GM18861 (cell line): ENCODE results near the gene S100A2.
"Not testable (repeated sequence)": the region's sequence is repeated elsewhere in the genome, so short reads cannot be mapped to it uniquely, and the experiment has no call there.

ENCODE experiments used
- ATAC-seq: cut with Tn5 transposase; IDR thresholded peaks from one replicate; pipeline ENCODE4 v1.9.1; 2021; ENCODE audit not compliant: unreplicated experiment

S100A2 gene

DNA sequence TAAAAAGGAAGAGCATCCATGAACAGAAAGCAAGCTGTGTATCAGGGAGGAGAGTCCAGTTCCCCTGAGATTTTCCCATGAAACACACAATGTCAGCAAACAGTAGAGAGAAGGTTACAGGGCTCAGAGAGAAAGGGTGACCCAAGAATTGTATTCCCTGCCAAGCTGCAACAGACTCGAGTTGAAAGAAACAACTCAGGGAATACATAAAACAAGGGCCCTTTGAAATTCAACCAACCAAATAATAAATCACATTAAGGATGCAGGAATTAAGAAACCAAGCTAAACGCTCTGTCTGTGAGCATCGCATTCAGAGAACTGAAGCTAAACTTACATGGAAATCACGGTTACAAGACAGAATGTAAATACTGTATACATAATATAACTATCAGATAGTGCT is 27.1 kb upstream of the S100A2 start:
- ATAC-seq = no peak

DNA sequence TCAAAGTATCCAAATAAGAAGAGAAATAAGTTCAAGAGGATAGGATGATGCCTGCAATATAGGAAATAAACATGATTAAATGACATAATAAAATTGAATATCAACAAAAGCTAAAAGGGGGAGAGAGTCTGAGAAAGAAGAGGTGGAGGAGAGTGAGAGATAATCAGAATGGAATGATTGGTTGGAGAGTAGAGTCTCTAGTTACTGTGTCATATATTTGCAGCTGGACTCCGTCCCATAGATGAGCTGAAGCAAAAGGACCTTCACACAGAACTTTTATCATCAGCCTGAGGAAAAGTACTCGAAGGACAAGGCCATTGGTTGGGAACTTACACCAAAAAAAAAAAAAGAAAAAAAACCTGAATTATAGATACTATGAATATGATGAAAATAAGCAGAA is 22.8 kb upstream of the S100A2 start:
- ATAC-seq = no peak

DNA sequence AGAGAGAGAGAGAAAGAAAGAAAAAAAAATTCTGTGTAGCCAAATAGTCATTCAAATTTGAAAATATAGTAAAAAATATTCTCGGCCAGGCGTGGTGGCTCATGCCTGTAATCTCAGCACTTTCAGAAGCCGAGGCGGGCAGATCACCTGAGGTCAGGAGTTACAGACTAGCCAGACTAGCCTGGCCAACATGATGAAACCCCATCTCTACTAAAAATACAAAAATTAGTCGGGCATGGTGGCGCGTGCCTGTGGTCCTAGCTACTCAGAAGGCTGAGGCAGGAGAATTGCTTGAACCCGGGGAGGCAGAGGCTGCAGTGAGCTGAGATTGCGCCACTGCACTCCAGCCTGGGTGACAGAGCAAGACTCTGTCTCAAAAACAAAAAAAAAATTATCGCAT is 22.4 kb upstream of the S100A2 start:
- not testable (repeated sequence) for ATAC-seq

DNA sequence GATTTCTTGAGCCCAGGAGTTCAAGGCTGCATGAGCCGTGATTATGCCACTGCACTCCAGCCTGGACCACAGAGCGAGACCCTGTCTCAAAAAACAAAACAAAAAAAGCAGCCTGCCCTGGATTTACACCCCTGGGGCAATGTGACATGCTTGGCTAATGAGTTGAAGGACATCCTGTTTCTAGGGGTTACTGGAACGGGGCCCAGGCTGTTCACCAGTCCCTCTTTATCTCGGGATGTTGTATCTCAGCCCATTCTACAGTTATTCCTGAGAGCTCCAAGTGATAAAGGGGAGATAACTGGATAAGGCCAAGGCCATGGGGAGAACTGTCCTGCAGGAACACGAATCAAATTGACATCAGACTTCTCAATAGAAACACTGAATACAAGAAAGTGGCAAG is 21.7 kb upstream of the S100A2 start:
- ATAC-seq = no peak

DNA sequence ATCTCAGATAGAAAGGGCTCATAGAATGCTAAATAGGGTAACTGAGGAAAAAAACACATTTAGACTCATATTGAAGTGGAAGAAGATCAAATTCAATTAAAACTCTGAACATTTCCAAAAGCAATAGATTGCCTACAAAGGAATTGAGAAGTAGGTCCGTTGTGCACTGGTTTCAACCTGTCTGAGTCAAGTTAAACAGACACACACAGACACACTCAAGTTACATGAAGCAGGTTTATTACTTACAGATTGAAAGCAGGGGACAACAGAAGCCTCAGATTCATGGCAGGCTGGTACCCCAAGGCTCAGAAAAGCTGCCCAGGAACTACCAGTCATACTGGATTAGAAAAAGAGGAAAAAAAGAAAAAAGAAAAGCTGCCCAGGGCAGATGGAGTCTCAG is 20.7 kb upstream of the S100A2 start:
- no peak for ATAC-seq

DNA sequence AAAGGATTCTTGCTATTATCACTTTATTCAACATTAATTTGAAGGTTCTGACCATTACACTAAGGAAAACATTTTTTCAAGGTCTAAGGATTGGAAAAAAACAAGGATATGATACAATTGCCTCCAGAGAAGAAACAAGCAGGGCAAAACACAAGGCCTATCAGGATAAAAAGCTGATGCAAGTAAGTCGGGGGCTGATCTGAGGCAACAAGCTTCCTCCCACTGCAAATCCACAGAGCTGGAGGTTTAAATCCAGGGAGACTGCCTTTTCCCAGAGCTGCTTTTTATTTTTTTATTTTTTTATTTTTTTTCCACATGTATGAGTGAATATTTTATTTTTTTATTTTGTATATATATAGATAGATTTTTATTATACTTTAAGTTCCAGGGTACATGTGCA is 19.4 kb upstream of the S100A2 start:
- ATAC-seq = no peak

DNA sequence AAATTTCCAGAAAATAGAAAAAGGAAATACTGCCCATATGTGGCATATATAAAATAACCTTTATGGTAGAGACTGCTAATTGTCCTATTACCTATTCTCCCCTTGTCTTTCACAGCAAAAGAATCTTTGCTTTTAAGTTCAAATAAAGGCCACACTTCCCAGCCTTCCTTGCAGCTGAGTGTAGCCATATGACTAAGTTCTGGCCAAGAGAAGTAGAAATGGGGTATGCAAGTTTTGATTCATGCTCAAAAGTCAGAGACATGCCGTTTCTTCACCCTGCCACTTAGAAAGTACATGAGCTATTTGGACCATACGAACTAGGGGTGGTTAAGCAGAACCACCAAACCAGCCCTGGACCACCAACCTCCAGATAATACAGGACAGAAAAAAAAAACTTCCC is 18.3 kb upstream of the S100A2 start:
- ATAC-seq = no peak

DNA sequence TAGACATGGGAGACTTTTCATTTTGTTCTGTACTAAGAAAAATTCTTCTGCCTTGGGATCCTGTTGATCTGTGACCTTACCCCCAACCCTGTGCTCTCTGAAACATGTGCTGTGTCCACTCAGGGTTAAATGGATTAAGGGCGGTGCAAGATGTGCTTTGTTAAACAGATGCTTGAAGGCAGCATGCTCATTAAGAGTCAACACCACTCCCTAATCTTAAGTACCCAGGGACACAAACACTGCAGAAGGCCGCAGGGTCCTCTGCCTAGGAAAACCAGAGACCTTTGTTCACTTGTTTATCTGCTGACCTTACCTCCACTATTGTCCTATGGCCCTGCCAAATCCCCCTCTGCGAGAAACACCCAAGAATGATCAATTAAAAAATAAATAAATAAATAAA is 17.9 kb upstream of the S100A2 start:
- ATAC-seq = not testable (repeated sequence)

DNA sequence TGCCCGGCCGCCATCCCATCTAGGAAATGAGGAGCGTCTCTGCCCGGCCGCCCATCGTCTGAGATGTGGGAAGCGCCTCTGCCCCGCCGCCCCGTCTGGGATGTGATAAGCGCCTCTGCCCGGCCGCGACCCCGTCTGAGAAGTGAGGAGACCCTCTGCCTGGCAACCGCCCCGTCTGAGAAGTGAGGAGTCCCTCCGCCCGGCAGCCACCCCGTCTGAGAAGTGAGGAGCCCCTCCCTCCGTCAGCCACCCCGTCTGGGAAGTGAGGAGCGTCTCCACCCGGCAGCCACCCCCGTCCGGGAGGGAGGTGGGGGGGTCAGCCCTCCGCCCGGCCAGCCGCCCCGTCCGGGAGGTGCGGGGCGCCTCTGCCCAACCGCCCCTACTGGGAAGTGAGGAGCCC is 17.2 kb upstream of the S100A2 start:
- ATAC-seq = not testable (repeated sequence)

DNA sequence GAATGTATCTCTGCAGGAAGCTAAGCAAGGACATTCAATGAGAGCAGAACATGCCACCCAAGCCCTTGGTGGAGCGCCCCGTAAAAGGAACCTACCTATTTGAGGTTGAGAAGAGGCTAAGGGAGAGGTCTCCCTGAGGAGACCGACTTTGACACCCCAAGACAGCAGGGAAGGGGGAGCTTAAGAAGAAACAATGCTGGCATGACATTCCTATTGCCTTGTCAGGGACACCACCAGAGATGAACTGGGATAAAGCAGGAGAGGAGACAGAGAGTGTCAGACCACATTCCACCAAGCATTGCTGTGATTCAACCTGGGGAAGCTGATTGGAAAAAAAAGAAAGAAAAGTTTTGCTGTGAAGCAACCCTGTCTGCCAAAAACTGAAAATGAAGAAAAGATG is 13.3 kb upstream of the S100A2 start:
- no peak for ATAC-seq

DNA sequence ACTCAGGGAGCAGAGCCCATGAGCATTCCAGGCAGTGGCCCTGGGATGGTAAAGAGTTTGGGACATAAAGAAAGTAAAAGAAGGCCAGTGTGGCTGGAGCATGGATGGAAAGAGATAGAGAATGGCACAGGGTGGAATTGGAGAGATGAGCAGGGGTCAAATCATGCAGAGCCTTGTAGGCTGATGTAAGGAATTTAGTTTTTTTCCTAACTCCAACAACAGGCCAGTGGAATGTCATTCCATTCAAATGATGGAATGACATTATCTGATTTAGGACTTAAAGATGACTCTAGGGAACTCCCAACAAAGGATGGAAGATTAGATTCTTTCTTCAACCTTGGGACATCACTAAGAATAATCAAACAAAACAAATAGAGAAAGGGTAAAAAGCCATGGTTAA is 12.8 kb upstream of the S100A2 start:
- ATAC-seq = no peak

DNA sequence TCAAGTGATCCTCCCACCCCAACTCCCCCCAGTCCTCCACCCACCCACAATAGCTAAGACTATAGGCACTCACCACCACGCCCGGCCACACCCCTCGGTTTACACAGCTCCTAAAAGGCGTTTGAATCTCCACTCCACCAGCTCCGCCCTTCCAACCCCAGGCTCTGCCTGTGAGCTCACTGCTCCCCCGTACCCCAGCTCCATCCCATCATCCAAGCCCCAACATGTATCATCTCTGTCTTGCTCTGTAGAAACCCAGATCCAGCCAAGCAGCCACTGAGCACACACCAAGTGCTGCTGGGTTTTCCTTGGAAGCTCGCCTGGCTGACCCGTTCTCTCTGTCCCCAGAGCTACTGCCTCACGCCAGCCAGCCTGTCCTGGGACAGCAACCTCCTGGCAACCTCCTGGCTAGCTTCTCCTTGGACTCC is 12.0 kb upstream of the S100A2 start:
- no peak for ATAC-seq

DNA sequence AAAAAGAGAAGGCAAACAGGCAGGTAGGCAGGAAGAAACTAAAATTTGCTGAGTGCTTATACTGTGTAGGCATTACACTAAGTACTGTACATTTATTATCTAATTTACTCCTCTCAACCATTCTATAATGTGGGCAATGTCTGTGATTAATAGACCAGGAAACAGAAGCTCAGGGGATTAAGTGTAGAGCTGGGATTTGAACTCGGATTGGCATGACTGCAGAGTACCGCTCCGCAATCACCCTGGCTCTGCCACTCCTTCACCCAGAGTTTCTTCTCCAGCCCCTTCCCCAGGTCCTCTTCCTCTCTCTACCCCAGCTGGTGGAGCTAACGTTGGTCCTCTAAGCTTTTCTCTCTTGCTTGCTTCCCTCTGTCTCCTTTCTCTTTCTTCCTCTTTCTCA is 11.5 kb upstream of the S100A2 start:
- ATAC-seq = no peak

DNA sequence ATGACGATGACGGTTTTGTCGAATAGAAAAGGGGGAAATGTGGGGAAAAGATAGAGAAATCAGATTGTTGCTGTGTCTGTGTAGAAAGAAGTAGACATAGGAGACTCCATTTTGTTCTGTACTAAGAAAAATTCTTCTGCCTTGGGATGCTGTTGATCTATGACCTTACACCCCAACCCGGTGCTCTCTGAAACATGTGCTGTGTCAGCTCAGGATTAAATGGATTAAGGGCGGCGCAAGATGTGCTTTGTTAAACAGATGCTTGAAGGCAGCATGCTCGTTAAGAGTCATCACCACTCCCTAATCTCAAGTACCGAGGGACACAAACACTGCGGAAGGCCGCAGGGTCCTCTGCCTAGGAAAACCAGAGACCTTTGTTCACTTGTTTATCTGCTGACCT is 9.9 kb upstream of the S100A2 start:
- not testable (repeated sequence) for ATAC-seq

DNA sequence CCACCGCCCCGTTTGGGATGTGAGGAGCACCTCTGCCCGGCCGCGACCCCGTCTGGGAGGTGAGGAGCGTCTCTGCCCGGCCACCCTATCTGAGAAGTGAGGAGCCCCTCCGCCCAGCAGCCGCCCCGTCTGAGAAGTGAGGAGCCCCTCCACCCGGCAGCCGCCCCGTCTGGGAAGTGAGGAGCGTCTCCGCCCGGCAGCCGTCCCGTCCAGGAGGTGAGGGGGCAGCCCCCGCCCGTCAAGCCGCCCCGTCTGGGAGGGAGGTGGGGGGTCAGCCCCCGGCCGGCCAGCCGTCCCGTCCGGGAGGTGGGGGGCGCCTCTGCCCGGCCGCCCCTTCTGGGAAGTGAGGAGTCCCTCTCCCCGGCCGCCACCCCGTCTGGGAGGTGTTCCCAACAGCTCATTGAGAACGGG is 9.4 kb upstream of the S100A2 start:
- ATAC-seq = not testable (repeated sequence)

DNA sequence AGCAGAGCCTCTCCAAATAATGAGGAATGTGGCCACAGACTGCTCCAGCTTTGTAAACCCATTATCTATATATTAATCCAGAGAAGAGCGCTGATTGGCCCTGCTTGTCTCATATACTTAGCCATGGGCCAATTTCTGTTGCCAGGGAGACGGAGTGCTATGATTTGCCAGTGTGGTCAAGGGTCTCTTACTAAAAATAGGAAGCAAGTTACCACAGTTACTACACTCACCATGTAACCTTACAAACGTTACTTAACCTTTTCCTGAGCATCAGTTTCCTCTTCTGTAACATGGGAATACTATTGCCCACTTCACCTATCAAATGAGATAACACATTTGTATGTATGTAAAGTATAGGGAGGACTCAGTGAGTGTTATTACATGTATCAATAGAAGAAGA is 7.7 kb upstream of the S100A2 start:
- ATAC-seq = no peak

DNA sequence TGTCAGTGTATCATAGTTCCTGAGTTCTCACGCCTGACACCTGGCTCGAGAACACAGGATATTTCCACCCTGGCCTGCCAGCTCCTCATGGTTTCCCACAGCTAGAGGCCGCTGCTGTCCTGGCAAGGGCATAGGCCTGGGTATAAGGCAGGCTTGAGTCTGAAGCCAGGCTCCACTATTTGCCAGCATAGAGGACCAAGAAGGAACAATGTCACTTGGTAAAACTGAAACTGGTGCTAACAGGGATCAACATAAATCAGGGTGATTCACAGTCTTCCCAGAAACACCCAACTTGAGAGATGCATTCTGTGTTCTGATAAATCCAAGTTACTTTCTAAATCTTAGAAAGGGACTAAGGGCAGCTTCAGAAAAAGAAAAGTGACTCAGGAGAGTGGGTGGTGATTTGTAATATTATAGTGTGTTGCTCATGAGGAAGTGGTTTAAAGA is 6.9 kb upstream of the S100A2 start:
- ATAC-seq = peak; percentile 64

DNA sequence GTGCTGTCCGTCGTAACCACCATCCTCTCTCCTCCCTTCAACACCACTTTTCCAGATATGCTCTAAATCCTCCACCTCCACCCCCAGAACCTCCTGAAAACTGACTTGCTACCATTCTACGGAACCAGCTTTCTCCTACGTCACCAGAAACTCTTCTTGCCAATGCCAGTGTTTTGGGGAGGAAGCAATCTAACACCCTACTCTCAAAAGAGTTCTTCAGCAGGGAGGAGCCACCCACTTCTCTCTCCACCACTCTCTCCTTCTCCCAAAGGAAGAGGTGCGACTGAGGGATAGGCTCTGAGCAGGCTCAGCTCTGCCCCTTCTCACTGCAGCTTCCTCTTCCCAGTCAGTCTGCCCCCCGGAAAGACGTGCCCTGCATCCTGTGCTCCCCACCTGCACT is 6.1 kb upstream of the S100A2 start:
- ATAC-seq = no peak

DNA sequence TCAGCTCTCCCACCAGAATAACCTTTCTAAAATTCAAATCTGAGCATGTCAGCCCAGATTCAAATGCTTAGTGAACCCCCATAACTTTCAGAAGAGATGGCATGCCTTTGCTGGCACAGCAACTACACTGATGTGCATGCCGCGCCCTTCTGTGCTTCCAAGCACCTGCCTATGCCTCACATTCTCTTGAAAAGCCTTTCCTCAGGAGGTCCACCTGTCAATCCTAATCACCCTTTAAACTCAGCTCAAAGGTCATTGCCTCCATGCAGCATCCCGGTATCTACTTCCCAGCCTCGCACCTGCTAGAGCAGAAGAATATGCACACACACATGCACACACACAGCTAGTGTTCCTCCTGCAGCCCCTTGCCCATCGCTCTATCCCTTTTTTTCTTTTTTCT is 5.2 kb upstream of the S100A2 start:
- no peak for ATAC-seq

DNA sequence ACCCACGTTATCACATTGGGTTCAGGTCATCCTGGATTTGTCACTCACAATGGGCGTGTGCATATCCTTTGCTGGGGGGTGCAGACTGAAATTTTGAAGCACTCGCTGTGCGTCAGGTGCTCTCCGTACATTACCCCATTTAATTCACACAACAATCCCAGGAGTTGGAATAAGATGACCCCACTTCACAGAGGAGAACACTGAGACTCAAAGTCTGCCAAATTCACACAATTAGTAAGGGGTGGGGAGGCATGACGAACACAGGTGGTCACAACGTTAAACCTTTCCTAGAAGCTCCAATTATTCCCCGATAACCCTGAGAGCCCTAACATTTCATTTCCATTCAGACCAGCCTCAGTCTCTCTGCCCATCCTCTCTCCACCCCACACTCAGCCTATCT is 3.8 kb upstream of the S100A2 start:
- no peak for ATAC-seq

DNA sequence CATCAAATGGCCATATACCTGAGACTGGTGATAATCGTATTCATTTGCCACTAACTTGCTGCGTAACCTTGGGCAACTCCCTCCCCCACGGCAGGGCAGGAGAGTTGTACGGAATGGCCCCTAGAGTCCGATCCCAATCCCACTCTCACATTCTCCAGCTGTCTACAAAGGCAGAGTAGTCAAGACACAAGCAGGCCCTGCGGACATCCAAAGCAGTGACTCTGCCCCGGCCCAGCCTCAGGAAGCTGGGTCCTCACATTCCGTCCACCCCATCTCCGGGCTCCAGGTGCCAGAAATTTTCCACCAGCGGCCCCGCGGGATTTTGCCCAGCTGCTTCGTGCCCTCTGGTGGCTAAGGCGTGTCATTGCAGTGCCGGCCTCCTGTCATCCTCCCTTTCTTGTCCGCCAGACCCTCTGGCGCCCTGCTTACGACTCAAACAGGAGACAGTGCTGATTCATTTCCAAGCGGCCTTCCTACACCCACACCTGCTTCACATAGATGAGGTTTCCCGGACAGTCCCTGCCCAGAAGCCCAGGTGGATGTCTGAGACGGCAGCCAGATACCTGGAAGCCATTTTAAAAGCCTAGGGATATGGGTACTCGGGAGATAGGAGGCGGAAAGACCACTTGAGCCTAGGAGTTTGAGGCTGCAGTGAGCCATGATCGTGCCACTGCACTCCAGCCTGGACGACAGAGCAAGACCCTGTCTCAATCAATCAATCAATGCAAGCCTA is 2.9 kb upstream of the S100A2 start:
- no peak for ATAC-seq

DNA sequence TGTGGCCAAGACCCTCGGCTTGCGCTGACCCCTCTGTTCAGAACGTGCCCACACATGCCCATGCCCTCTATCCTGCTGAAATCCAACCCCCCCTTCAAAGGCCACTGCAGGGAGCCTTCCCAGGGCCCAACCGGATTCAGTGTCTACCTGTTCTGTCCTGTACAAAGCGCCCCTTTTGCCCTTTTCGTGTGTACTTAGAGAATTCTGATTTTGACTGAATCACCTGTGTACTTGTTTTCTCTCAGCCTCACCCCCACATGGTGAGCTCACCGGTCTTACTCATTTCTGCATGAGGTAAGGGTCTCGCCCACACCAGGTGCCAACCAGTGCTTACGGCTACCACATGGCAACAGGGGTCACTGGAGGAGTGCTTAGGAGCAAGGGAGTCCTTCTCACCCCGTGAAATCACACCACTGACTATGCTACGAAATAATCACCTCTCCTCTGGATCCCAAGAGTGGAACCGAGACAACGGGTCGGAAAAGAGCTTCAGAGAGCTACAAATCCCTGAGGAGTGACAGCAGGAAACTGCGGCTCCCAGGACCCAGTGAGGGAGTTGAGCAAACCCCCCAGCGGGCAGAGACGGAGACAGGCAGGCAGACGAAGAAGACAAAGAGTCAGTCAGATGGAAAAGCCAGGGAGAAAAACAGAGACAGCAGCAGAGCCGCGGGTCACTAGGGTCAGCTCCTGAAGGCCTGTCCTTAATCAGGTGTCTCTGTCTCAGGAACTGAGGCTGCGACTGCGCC is 2.1 kb upstream of the S100A2 start:
- ATAC-seq = no peak
